Thoracic aorta (tissue), 2 donors: ENCODE measurements around the gene PARN. TPM values are rescaled to one million over a fixed set of nuclear protein-coding genes. Genes with fewer than 3 reads are reported as not detected.
A peak's percentile ranks its signal among the peaks of the same experiment; 100 is the strongest.
"Not testable (repeated sequence)": the region's sequence is repeated elsewhere in the genome, so short reads cannot be mapped to it uniquely, and the experiment has no call there.

Experiments used
- ATAC-seq: fragments of 150-250 bp; one replicate; pipeline ENCODE4 v1.8.0; 2017; ENCODE audit warnings: low read depth; ENCODE audit not compliant: insufficient number of reproducible peaks, low FRiP score
- DNase-seq: peaks from one replicate; pipeline ENCODE4 v3.0.0-alpha.2; 2020; ENCODE audit warnings: low spot score
- H3K27ac ChIP-seq, 2 donors: fragments of 200-600 bp; sonication (generic); 1 replicate in 1 of 2; 2 replicates in 1 of 2; pipeline ENCODE4 v1.5.1; 2016; ENCODE audit warnings: mild to moderate bottlenecking in 2 of 2, moderate library complexity in 2 of 2
- H3K27me3 ChIP-seq: fragments of 200-600 bp; sonication (generic); replicated peaks from 2 replicates; pipeline ENCODE4 v1.6.0; 2016; ENCODE audit warnings: mild to moderate bottlenecking; ENCODE audit not compliant: insufficient read depth
- H3K36me3 ChIP-seq: fragments of 200-600 bp; sonication (generic); one replicate; pipeline ENCODE4 v1.5.1; 2016
- H3K4me1 ChIP-seq, 2 donors: fragments of 200-600 bp; sonication (generic); 1 replicate in 1 of 2; 2 replicates in 1 of 2; pipeline versions ENCODE4 v1.5.1 to v1.6.0; 2016; ENCODE audit warnings: low read depth in 2 of 2, mild to moderate bottlenecking in 1 of 2; ENCODE audit not compliant: control insufficient read depth in 1 of 2
- H3K4me3 ChIP-seq: fragments of 200-600 bp; sonication (generic); 2 replicates; pipeline ENCODE4 v1.5.1; 2016; ENCODE audit warnings: mild to moderate bottlenecking
- H3K9me3 ChIP-seq: fragments of 200-600 bp; sonication (generic); 2 replicates; pipeline ENCODE4 v1.5.1; 2016
- total RNA-seq, 2 donors: library from RNA; depleted of rRNA; stranded (reverse); fragments of >200 nt; gene quantifications; one replicate each; pipeline versions ENCODE4 v1.1.0 to v1.2.3, GENCODE V29; 2016
- TF ChIP-seq, protein P1 (sequence below): fragments of 200-600 bp; sonication (generic); IDR thresholded peaks from one replicate; pipeline ENCODE4 v1.5.1; 2019; ENCODE audit warnings: antibody characterized with exemption

Gene PARN
- total RNA-seq, 2 donors from 2014 or later = 51.0 to 66.7 TPM

- H3K27me3 ChIP-seq = no peaks in the 10 kb centered on the region
- H3K27ac ChIP-seq = no peak overlapping the region
- no peaks in the 10 kb centered on the region for H3K9me3 ChIP-seq
- H3K4me1 ChIP-seq = no peaks in the 10 kb centered on the region
- ATAC-seq (no peak), DNase-seq (no peak)
- peaks cover 56% of the 10 kb centered on the region for H3K36me3 ChIP-seq
- no peak overlapping the region for H3K4me3 ChIP-seq
- TF ChIP-seq, protein P1, sequence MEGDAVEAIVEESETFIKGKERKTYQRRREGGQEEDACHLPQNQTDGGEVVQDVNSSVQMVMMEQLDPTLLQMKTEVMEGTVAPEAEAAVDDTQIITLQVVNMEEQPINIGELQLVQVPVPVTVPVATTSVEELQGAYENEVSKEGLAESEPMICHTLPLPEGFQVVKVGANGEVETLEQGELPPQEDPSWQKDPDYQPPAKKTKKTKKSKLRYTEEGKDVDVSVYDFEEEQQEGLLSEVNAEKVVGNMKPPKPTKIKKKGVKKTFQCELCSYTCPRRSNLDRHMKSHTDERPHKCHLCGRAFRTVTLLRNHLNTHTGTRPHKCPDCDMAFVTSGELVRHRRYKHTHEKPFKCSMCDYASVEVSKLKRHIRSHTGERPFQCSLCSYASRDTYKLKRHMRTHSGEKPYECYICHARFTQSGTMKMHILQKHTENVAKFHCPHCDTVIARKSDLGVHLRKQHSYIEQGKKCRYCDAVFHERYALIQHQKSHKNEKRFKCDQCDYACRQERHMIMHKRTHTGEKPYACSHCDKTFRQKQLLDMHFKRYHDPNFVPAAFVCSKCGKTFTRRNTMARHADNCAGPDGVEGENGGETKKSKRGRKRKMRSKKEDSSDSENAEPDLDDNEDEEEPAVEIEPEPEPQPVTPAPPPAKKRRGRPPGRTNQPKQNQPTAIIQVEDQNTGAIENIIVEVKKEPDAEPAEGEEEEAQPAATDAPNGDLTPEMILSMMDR = no peak
Measured at GRCh38 chr16:14602443-14602963, 27.6 kb downstream of the PARN start.

- DNase-seq = no peak
- Histone ChIP-seq H3K27me3 (no peaks in the 10 kb centered on the region), H3K4me3 (no peak overlapping the region), H3K36me3 (peaks cover 46% of the 10 kb centered on the region), H3K27ac (no peak overlapping the region), H3K4me1 (no peaks in the 10 kb centered on the region), H3K9me3 (no peaks in the 10 kb centered on the region)
- TF ChIP-seq, protein P1 = peak; percentile 40
- no peak for ATAC-seq
Measured at GRCh38 chr16:14600164-14600563, 29.9 kb downstream of the PARN start.

- DNase-seq = no peak
- Histone ChIP-seq H3K4me3 (no peak overlapping the region), H3K27me3 (no peaks in the 10 kb centered on the region), H3K36me3 (peaks cover 46% of the 10 kb centered on the region), H3K27ac (no peak overlapping the region), H3K4me1 (no peaks in the 10 kb centered on the region), H3K9me3 (no peaks in the 10 kb centered on the region)
- TF ChIP-seq, protein P1 = no peak
- no peak for ATAC-seq
Measured at GRCh38 chr16:14586637-14587305, 43.3 kb downstream of the PARN start.

GRCh38 chr16:14585287-14585686 is 44.8 kb downstream of the PARN start:
- TF ChIP-seq, protein P1 = no peak
- Histone ChIP-seq H3K27me3 (no peaks in the 10 kb centered on the region), H3K9me3 (no peaks in the 10 kb centered on the region), H3K4me1 (no peaks in the 10 kb centered on the region), H3K27ac (no peak overlapping the region), H3K4me3 (no peak overlapping the region), H3K36me3 (peaks cover 51% of the 10 kb centered on the region)
- no peak for ATAC-seq
- DNase-seq = no peak

- H3K4me3 ChIP-seq, DNase-seq, H3K27ac ChIP-seq, H3K27me3 ChIP-seq, H3K4me1 ChIP-seq, ATAC-seq, H3K9me3 ChIP-seq: not testable (repeated sequence)
- H3K36me3 ChIP-seq = peaks cover 59% of the 10 kb centered on the region
Measured at GRCh38 chr16:14580926-14581325, 49.1 kb downstream of the PARN start.
